Measurements from ENCODE around the gene LMO4.

LMO4 gene

GRCh38 chr1:87335175-87335884 is 6.7 kb downstream of the LMO4 start:
- no peak for TF ChIP-seq CTCF (IDR thresholded peaks at IDR 0.05; ENCODE audit: low read depth, low read length, missing control alignments)
- DNase-seq (ENCODE audit: low read depth), result no peak
- H3K4me3 ChIP-seq (ENCODE audit: low read depth, low read length), result peak overlapping the region; percentile 53
- in situ Hi-C loops (cut with HindIII; ENCODE audit: low sequenced_read_pairs), result no loop called here

- no peak overlapping the region for H3K4me3 ChIP-seq (ENCODE audit: low read depth, low read length)
- no peak for DNase-seq (ENCODE audit: low read depth)
- TF ChIP-seq CTCF (IDR thresholded peaks at IDR 0.05; ENCODE audit: low read depth, low read length, missing control alignments), result no peak
- in situ Hi-C loops (cut with HindIII; ENCODE audit: low sequenced_read_pairs), result no loop called here
Measured at GRCh38 chr1:87336623-87337067, 8.0 kb downstream of the LMO4 start.

- TF ChIP-seq CTCF (IDR thresholded peaks at IDR 0.05; ENCODE audit: low read depth, low read length, missing control alignments), result no peak
- DNase-seq (ENCODE audit: low read depth), result no peak
- in situ Hi-C loops (cut with HindIII; ENCODE audit: low sequenced_read_pairs), result no loop called here
- H3K4me3 ChIP-seq (ENCODE audit: low read depth, low read length), result no peak overlapping the region
Measured at GRCh38 chr1:87337606-87338005, 8.9 kb downstream of the LMO4 start.

- DNase-seq (ENCODE audit: low read depth), result no peak
- in situ Hi-C loops (cut with HindIII; ENCODE audit: low sequenced_read_pairs), result no loop called here
- no peak overlapping the region for H3K4me3 ChIP-seq (ENCODE audit: low read depth, low read length)
- TF ChIP-seq CTCF (IDR thresholded peaks at IDR 0.05; ENCODE audit: low read depth, low read length, missing control alignments), result no peak
Measured at GRCh38 chr1:87338566-87338965, 9.9 kb downstream of the LMO4 start.

GRCh38 chr1:87344231-87344630 is 15.6 kb downstream of the LMO4 start:
- no peak for TF ChIP-seq CTCF (IDR thresholded peaks at IDR 0.05; ENCODE audit: low read depth, low read length, missing control alignments)
- H3K4me3 ChIP-seq (ENCODE audit: low read depth, low read length), result no peak overlapping the region
- in situ Hi-C loops (cut with HindIII; ENCODE audit: low sequenced_read_pairs), result no loop called here
- no peak for DNase-seq (ENCODE audit: low read depth)

GRCh38 chr1:87346130-87346814 is 17.6 kb downstream of the LMO4 start:
- no peak for TF ChIP-seq CTCF (IDR thresholded peaks at IDR 0.05; ENCODE audit: low read depth, low read length, missing control alignments)
- H3K4me3 ChIP-seq (ENCODE audit: low read depth, low read length), result no peak overlapping the region
- no peak for DNase-seq (ENCODE audit: low read depth)
- in situ Hi-C loops (cut with HindIII; ENCODE audit: low sequenced_read_pairs), result no loop called here
